HG02870 (cell line): ENCODE results near the gene RBM46.

ENCODE experiments used
- ATAC-seq: cut with Tn5 transposase; IDR thresholded peaks from one replicate; pipeline ENCODE4 v1.9.1; 2021; ENCODE audit warnings: mild to moderate bottlenecking, moderate library complexity; ENCODE audit not compliant: unreplicated experiment

RBM46 gene

GRCh38 chr4:154781126-154781982, at the start of gene RBM46:
Gene RBM46 (plus strand): TSS chr4:154781272. CDS start chr4:154796753, 15,481 bp downstream.
- ATAC-seq = no peak

- no peak for ATAC-seq
These were observed 49.3 kb upstream of the RBM46 start for GRCh38 chr4:154731756-154732155.

GRCh38 chr4:154732669-154733068, 48.4 kb upstream of the RBM46 start:
- no peak for ATAC-seq

- ATAC-seq = no peak
These were observed 44.3 kb upstream of the RBM46 start for GRCh38 chr4:154736770-154737169.

GRCh38 chr4:154738426-154738825, 42.6 kb upstream of the RBM46 start:
- ATAC-seq = no peak

- ATAC-seq = no peak
These were observed 42.0 kb upstream of the RBM46 start for GRCh38 chr4:154739111-154739510.

GRCh38 chr4:154740462-154740861, 40.6 kb upstream of the RBM46 start:
- ATAC-seq = no peak

GRCh38 chr4:154741131-154741665, 39.9 kb upstream of the RBM46 start:
- ATAC-seq = no peak

GRCh38 chr4:154741922-154742850, 38.9 kb upstream of the RBM46 start:
- no peak for ATAC-seq

- no peak for ATAC-seq
These were observed 37.3 kb upstream of the RBM46 start, which contains the start of gene LRAT for GRCh38 chr4:154743683-154744340. Gene LRAT (plus strand): TSS chr4:154744000. CDS start chr4:154744327, 327 bp downstream.

GRCh38 chr4:154744341-154744926, 36.6 kb upstream of the RBM46 start:
- ATAC-seq = no peak

- ATAC-seq = no peak
These were observed 23.4 kb upstream of the RBM46 start for GRCh38 chr4:154757713-154758112.

GRCh38 chr4:154760895-154761294, 20.2 kb upstream of the RBM46 start:
- ATAC-seq = no peak

- no peak for ATAC-seq
These were observed 2.8 kb upstream of the RBM46 start for GRCh38 chr4:154778264-154778663.

GRCh38 chr4:154779362-154779947, 1.6 kb upstream of the RBM46 start:
- ATAC-seq = no peak

- no peak for ATAC-seq
These were observed 866 bp downstream of the RBM46 start for GRCh38 chr4:154781983-154782293.

GRCh38 chr4:154807042-154807630, 26.1 kb downstream of the RBM46 start:
- ATAC-seq = peak; percentile 88

- no peak for ATAC-seq
These were observed 37.2 kb downstream of the RBM46 start for GRCh38 chr4:154818230-154818629.

GRCh38 chr4:154822775-154823174, 41.7 kb downstream of the RBM46 start:
- no peak for ATAC-seq

- ATAC-seq = no peak
These were observed 55.0 kb downstream of the RBM46 start for GRCh38 chr4:154836030-154836429.
